Small intestine (tissue), 7 donors: ENCODE data around the gene PIN4. TPM values are rescaled to one million over a fixed set of nuclear protein-coding genes. Genes with fewer than 3 reads are reported as not detected.

ENCODE experiments used
- DNase-seq, 2 donors: peaks; one replicate each; pipeline versions ENCODE4 v3.0.0 to v3.0.0-alpha.2; 2013
- FAIRE-seq: peaks from 2 replicates; lab custom pipeline; 2012; peaks lifted over from hg19 to GRCh38; lab: Jason Lieb, UNC
- H3K27ac ChIP-seq, 3 donors: one replicate each; pipeline ENCODE4 v1.5.1; 2013; ENCODE audit warnings: low read length in 2 of 3, mild to moderate bottlenecking in 2 of 3, control low read depth in 1 of 3, inconsistent platforms in 1 of 3, low read depth in 1 of 3, moderate library complexity in 1 of 3
- H3K27me3 ChIP-seq, 3 donors: one replicate each; pipeline ENCODE4 v1.6.1; 2013; ENCODE audit warnings: low read length in 3 of 3, inconsistent platforms in 1 of 3; ENCODE audit not compliant: control insufficient read depth in 3 of 3, insufficient read depth in 3 of 3
- H3K36me3 ChIP-seq, 3 donors: one replicate each; pipeline ENCODE4 v1.6.1; 2013; ENCODE audit warnings: low read length in 3 of 3, inconsistent platforms in 1 of 3, low read depth in 1 of 3, mild to moderate bottlenecking in 1 of 3, moderate library complexity in 1 of 3; ENCODE audit not compliant: control insufficient read depth in 3 of 3, insufficient read depth in 2 of 3
- H3K4me1 ChIP-seq, 3 donors: one replicate each; pipeline ENCODE4 v1.6.1; 2013; ENCODE audit warnings: low read length in 2 of 3, inconsistent platforms in 1 of 3, low read depth in 1 of 3, mild to moderate bottlenecking in 1 of 3, moderate library complexity in 1 of 3; ENCODE audit not compliant: control insufficient read depth in 3 of 3, insufficient read depth in 2 of 3
- H3K4me3 ChIP-seq, 3 donors: one replicate each; pipeline ENCODE4 v1.5.1; 2013; ENCODE audit warnings: low read length in 3 of 3, control low read depth in 1 of 3, inconsistent platforms in 1 of 3, low read depth in 1 of 3, mild to moderate bottlenecking in 1 of 3, moderate library complexity in 1 of 3
- H3K9me3 ChIP-seq, 2 donors: one replicate each; pipeline ENCODE4 v1.6.1; 2013; ENCODE audit warnings: low read depth in 1 of 2, low read length in 1 of 2; ENCODE audit not compliant: control insufficient read depth in 2 of 2, insufficient read depth in 1 of 2
- WGBS, 3 donors: extraction: QIAGEN DNeasy Blood & Tissue Kit; methylation state at CpG; one replicate each; pipeline ENCODE4 v1.1.7; 2013; 5-methylcytosine and 5-hydroxymethylcytosine counted together
- polyA plus RNA-seq, 4 donors: library from polyadenylated mRNA; stranded (reverse) in 3 of 4; unstranded in 1 of 4; fragments of 200-250 nt in 3 of 4; fragments of 120-200 nt in 1 of 4; gene quantifications; one replicate each; pipeline versions ENCODE4 v1.2.1 to v1.2.3, GENCODE V29; 2013
- donor health status: healthy with polysubstance abuse.
- donor health status: control.
- donor health status: control.
- donor health status: Bipolar disorder and iron deficiency.
- donor health status: healthy.

The PIN4 gene
- polyA plus RNA-seq, 4 donors: 19.5 to 40.5 (median 20.8) TPM

DNA sequence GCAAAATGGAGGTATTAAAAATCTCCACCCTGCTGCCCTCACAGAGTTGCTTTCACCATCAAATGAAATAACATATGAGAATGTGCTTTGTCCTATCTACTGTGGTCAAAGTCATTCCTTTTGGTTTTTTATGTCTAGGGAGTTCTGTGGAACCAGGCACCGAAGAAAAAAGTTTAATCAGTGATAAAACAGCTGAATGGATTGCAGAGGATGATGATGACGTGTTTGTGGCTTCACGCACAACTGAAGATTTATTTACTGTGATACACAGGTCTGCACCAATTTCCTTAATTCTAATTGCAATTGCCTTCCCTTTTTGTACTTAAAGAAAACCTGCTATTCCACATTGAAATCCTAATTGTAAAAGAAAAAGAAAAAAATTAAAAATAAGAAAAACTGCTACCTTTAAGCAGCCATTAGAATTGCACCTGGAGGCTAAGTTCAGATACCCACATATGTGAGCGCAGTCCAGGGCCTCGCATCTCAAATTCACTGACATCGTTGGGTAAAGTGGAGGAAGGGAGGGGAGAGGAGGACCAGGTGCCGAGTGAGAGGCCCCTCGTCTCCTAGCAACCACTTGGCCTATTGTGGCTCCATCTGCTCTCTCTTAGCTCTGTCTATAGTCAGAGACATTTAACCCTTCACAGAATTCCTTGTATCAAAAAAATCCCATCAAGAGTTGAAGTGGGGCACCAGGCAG, 39.3 kb upstream of the PIN4 start:
- WGBS, 3 donors: 47 to 60% (median 58%) methylated on average over 8 of the region's 8 CpGs
- Histone ChIP-seq H3K36me3 (peaks cover 0 to 2% (median 0%) of the 10 kb centered on the region in 3 donors), H3K9me3 (no peaks in the 10 kb centered on the region), H3K27me3 (no peaks in the 10 kb centered on the region), H3K4me3 (no peak overlapping the region), H3K27ac (peak overlapping the region in 1 of 3 donors; percentile 22), H3K4me1 (no peaks in the 10 kb centered on the region)
- no peak for DNase-seq
- FAIRE-seq: no peak

DNA sequence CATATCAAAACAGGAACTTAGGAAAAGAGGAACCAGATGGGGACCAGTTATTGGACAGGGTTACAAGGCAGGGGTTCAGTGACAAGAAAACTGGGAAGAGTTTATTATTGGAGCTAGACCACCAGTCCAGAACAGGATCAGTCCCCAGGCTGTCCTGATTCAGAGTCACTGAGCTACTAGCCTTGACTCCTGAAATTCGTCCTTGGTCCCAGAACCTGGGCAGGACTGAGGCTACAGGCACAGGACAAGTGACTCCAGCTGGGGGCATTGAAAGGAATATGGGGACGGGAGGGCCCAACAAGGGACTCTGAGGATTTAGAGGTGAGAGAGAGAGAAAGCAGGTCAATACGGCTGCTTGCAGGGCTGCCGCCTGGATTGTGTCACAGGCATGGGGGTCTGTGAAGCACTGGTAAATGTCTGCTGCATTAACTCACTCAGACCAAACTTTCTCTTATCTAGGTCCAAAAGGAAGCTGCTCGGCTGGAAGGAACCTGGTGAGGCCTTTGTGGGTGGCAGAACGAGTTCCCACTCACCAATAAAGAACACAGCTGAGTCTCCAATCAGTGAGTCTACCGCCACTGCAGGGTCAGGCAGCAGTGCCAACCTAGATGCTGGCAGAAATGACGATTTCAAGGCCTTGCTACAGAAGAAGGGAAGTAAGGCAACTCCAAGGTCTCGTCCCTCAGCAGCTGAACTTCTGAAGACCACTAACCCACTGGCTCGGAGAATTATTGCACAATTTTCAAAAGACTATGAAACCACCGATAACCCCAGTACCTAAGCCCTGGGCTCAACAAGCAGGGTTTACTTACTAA, 38.6 kb upstream of the PIN4 start:
- no peaks in the 10 kb centered on the region for H3K4me1 ChIP-seq
- WGBS, 3 donors: 62 to 75% (median 69%) methylated on average over 11 of the region's 11 CpGs
- H3K27me3 ChIP-seq: no peaks in the 10 kb centered on the region
- peaks cover 0 to 2% (median 0%) of the 10 kb centered on the region in 3 donors for H3K36me3 ChIP-seq
- no peak for FAIRE-seq
- DNase-seq: no peak
- no peak overlapping the region for H3K4me3 ChIP-seq
- H3K9me3 ChIP-seq: no peaks in the 10 kb centered on the region
- peak overlapping the region in 1 of 3 donors; percentile 22 for H3K27ac ChIP-seq

DNA sequence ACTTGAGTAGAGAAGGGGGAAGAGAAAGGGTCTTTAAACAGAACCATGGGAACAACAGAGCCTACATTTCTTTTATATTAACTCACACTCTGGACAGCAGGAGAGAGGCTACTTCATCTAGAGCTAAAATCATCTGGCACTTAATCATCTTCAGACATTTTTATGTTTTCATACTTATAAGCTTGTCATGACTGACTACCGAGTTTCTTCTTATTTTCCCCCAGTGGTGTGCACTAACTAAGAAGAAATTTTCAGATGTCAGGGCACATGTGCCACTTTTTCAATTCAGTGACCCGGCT, 38.0 kb upstream of the PIN4 start:
- 68 to 76% (median 71%) methylated on average over 2 of the region's 2 CpGs for whole genome bisulfite sequencing, 3 donors
- Histone ChIP-seq H3K4me3 (no peak overlapping the region), H3K27ac (no peak overlapping the region), H3K27me3 (no peaks in the 10 kb centered on the region), H3K9me3 (no peaks in the 10 kb centered on the region), H3K36me3 (peaks cover 0 to 2% (median 0%) of the 10 kb centered on the region in 3 donors), H3K4me1 (no peaks in the 10 kb centered on the region)
- DNase-seq: no peak
- FAIRE-seq: no peak

DNA sequence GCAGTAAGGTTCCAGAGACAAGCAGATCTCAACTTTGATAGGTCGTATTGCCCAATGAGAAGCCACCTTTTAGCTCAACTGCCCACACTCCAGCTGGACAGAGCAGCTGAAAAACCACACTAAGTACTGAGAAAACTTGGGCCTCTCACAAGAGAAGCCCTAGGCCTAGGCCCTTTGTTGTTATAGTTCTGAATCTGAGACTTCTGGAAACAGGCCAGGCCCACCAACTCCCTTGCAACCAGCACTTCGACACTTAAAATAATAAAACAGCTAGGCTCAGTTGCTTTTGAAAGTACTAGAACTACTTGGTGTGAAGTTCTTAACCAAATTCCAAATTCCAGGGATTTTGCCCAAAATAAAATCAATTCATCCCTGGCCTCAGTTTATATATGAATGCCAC, 36.4 kb upstream of the PIN4 start:
- DNase-seq (no peak), FAIRE-seq (no peak)
- Histone ChIP-seq H3K36me3 (no peaks in the 10 kb centered on the region), H3K27me3 (no peaks in the 10 kb centered on the region), H3K27ac (no peak overlapping the region), H3K9me3 (no peaks in the 10 kb centered on the region), H3K4me3 (no peak overlapping the region), H3K4me1 (no peaks in the 10 kb centered on the region)
- WGBS, 3 donors: 44 to 50% (median 47%) methylated on average over 2 of the region's 2 CpGs

DNA sequence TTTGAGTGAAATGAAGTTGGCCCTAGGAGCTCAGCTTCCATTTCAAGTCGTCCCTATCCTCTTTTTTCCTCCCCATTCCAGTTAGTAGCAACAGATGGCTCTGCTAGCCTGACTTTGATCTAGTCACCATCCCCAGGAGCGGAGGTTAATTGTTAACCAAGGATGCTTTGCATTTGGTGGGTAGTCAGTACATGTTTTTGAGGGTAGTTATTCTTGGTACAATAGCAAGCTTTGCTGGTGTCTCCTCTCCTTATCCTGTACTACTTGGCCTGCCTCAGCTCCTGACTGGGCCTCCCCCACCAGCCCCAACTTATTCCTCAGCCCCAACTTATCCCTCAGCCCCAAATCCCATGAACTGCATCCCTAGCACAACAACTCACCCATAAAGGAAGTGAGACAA, 35.0 kb upstream of the PIN4 start:
- Histone ChIP-seq H3K9me3 (no peaks in the 10 kb centered on the region), H3K4me1 (no peaks in the 10 kb centered on the region), H3K27me3 (no peaks in the 10 kb centered on the region), H3K36me3 (no peaks in the 10 kb centered on the region), H3K27ac (no peak overlapping the region), H3K4me3 (no peak overlapping the region)
- WGBS, 3 donors: 53 to 76% (median 71%) methylated on average over 2 of the region's 2 CpGs
- DNase-seq (no peak), FAIRE-seq (no peak)

DNA sequence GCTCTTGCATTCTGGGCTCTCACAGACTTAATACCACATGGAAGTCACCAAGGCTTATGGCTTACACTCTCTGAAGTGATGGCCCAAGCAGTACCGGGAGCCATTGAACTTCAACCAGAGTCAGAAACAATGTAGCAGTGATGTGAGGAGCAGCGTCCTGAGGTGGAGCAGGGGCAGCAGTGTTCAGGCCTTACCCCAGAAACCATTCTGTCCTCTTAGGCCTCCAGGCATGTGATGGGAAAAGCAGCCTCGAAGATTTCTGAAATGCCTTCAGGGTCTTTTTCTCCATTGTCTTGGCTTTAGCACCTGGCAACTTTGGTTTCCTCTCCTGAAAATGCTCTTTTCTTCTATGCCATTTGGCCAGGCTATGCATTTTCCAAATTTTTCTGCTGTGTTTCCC, 22.8 kb upstream of the PIN4 start:
- H3K9me3 ChIP-seq: no peaks in the 10 kb centered on the region
- H3K27ac ChIP-seq: no peak overlapping the region
- WGBS, 3 donors: 81 to 92% (median 81%) methylated on average over 3 of the region's 3 CpGs
- no peaks in the 10 kb centered on the region for H3K4me1 ChIP-seq
- H3K36me3 ChIP-seq: no peaks in the 10 kb centered on the region
- no peaks in the 10 kb centered on the region for H3K27me3 ChIP-seq
- no peak overlapping the region for H3K4me3 ChIP-seq
- DNase-seq (no peak), FAIRE-seq (no peak)

DNA sequence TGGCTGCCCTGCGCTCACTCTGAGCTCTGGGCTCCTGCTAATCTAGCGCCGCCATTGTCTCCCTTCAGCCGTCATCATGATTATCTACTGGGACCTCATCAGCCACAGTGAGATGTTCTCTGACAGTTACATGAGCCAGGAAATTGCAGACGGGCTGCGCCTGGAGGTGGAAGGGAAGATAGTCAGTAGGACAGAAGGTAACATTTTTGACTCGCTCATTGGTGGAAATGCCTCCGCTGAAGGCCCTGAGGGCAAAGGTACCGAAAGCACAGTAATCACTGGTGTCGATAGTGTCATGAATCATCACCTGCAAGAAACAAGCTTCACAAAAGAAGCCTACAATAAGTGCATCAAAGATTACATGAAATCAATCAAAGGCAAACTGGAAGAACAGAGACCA, 21.8 kb upstream of the PIN4 start:
- Histone ChIP-seq H3K4me1 (no peaks in the 10 kb centered on the region), H3K4me3 (no peak overlapping the region), H3K27ac (no peak overlapping the region), H3K27me3 (no peaks in the 10 kb centered on the region), H3K36me3 (no peaks in the 10 kb centered on the region), H3K9me3 (no peaks in the 10 kb centered on the region)
- WGBS, 3 donors: 82 to 86% (median 83%) methylated on average over 10 of the region's 10 CpGs
- FAIRE-seq: no peak
- no peak for DNase-seq

DNA sequence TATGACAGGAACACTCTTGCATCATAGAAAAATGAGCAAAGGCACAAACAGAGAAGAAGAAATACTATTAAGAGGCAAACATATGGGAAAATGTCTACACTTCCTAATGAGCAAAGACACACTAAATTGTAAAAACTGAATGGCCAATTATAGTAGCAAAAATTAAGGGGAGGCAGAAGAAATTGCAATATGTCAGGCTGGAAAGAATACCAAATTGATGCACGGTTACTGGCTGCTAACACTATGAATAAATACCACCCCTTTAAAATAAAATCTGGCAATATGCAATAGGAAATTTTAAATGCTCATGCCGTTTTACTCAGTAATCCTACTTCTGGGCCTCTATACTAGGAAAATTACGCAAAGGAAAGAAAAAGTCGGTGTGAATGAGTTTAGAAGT, 16.0 kb upstream of the PIN4 start:
- 67 to 82% (median 81%) methylated on average over 4 of the region's 4 CpGs for WGBS, 3 donors

More for the DNA sequence above, 16.0 kb upstream of the PIN4 start:
- no peak overlapping the region for H3K27ac ChIP-seq
- DNase-seq: no peak
- no peaks in the 10 kb centered on the region for H3K27me3 ChIP-seq
- no peaks in the 10 kb centered on the region for H3K4me1 ChIP-seq
- H3K36me3 ChIP-seq: no peaks in the 10 kb centered on the region
- no peaks in the 10 kb centered on the region for H3K9me3 ChIP-seq
- FAIRE-seq: no peak
- no peak overlapping the region for H3K4me3 ChIP-seq
